MM.1S (cell line): ENCODE results near the gene CYP2A6.

Experiments used
- EZH2phosphoT487 ChIP-seq: fragments of 300-600 bp; sonication (generic); IDR thresholded peaks from 2 replicates; pipeline ENCODE4 v1.6.1; 2018; ENCODE audit warnings: antibody characterized with exemption, low read length
- TF ChIP-seq, protein P1 (sequence below): fragments of 300-600 bp; sonication (generic); IDR thresholded peaks from 2 replicates; pipeline ENCODE4 v1.5.1; 2016; ENCODE audit warnings: antibody characterized with exemption, low read length, mixed read lengths

DNA sequence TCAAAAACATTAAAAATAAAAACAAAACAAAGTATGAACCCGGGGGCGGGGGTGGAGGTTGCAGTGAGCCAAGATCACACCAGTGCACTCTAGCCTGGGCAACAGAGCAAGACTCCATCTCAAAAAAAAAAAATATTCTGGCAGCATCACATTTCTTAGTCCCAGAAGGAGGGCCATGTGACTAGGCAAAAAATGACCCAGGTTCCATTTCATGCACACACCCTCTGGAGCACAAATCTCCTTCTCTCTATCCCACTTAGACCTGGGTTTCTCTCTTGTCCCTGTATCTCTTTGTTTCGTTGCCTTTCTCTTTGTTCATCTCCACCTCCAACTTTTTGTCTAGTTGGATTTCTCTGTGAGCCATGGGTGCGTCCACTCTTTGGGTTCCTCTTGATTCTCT, 37.9 kb upstream of the CYP2A6 start:
- TF ChIP-seq, protein P1, sequence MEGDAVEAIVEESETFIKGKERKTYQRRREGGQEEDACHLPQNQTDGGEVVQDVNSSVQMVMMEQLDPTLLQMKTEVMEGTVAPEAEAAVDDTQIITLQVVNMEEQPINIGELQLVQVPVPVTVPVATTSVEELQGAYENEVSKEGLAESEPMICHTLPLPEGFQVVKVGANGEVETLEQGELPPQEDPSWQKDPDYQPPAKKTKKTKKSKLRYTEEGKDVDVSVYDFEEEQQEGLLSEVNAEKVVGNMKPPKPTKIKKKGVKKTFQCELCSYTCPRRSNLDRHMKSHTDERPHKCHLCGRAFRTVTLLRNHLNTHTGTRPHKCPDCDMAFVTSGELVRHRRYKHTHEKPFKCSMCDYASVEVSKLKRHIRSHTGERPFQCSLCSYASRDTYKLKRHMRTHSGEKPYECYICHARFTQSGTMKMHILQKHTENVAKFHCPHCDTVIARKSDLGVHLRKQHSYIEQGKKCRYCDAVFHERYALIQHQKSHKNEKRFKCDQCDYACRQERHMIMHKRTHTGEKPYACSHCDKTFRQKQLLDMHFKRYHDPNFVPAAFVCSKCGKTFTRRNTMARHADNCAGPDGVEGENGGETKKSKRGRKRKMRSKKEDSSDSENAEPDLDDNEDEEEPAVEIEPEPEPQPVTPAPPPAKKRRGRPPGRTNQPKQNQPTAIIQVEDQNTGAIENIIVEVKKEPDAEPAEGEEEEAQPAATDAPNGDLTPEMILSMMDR: no peak
- no peak for TF ChIP-seq EZH2phosphoT487
